ENCODE results near the gene TNS1.

- TF ChIP-seq BHLHE40 (IDR thresholded peaks at IDR 0.05; ENCODE audit: borderline replicate concordance) (no peak), ARNT (IDR thresholded peaks at IDR 0.05) (no peak), TARDBP (IDR thresholded peaks at IDR 0.05) (no peak), SUZ12 (IDR thresholded peaks at IDR 0.05) (no peak), ELF4 (IDR thresholded peaks at IDR 0.05) (no peak), FOXK2 (IDR thresholded peaks at IDR 0.05) (no peak), FOXA1 (IDR thresholded peaks at IDR 0.05) (no peak), SP1 (IDR thresholded peaks at IDR 0.05) (no peak), NFRKB (IDR thresholded peaks at IDR 0.05) (no peak), ZNF384 (IDR thresholded peaks at IDR 0.05) (no peak)
- TF ChIP-seq, protein P1, sequence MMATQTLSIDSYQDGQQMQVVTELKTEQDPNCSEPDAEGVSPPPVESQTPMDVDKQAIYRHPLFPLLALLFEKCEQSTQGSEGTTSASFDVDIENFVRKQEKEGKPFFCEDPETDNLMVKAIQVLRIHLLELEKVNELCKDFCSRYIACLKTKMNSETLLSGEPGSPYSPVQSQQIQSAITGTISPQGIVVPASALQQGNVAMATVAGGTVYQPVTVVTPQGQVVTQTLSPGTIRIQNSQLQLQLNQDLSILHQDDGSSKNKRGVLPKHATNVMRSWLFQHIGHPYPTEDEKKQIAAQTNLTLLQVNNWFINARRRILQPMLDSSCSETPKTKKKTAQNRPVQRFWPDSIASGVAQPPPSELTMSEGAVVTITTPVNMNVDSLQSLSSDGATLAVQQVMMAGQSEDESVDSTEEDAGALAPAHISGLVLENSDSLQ (IDR thresholded peaks at IDR 0.05), result no peak
These were observed 2.2 kb upstream of the TNS1 start for GRCh38 chr2:218005028-218005427.

Measured in HEK293T (cell line).